DOHH2 (cell line): ENCODE measurements around the gene PCLO.

Experiments used
- H3F3A ChIP-seq: fragments of 200-600 bp; sonication (generic), shearing (Covaris generic); 2 replicates; pipeline ENCODE4 v1.6.0; 2016; ENCODE audit warnings: antibody characterized with exemption, mild to moderate bottlenecking; ENCODE audit not compliant: control insufficient read depth, insufficient read depth
- H3K27ac ChIP-seq: fragments of 200-600 bp; sonication (generic); 2 replicates; pipeline ENCODE4 v1.5.1; 2014; ENCODE audit warnings: low read depth, mild to moderate bottlenecking, low read length, moderate library complexity
- H3K27me3 ChIP-seq: fragments of 200-600 bp; sonication (generic); 2 replicates; pipeline ENCODE4 v1.6.1; 2014; ENCODE audit warnings: mild to moderate bottlenecking, low read length, mixed read lengths; ENCODE audit not compliant: control insufficient read depth
- H3K36me3 ChIP-seq: fragments of 200-600 bp; sonication (generic); 2 replicates; pipeline ENCODE4 v1.6.1; 2014; ENCODE audit warnings: mild to moderate bottlenecking, low read length, moderate library complexity, mixed read lengths; ENCODE audit not compliant: control insufficient read depth
- H3K4me1 ChIP-seq: fragments of 200-600 bp; sonication (generic); 2 replicates; pipeline ENCODE4 v1.6.1; 2014; ENCODE audit warnings: mild to moderate bottlenecking, low read length, mixed read lengths; ENCODE audit not compliant: control insufficient read depth
- H3K4me2 ChIP-seq: fragments of 200-600 bp; sonication (generic); 2 replicates; pipeline ENCODE4 v1.6.0; 2014; ENCODE audit warnings: mild to moderate bottlenecking, low read length, moderate library complexity
- H3K4me3 ChIP-seq: fragments of 200-600 bp; sonication (generic); 2 replicates; pipeline ENCODE4 v1.5.1; 2014; ENCODE audit warnings: mild to moderate bottlenecking, low read length, mixed read lengths
- H3K79me2 ChIP-seq: fragments of 200-600 bp; sonication (generic); 2 replicates; pipeline ENCODE4 v1.6.1; 2014; ENCODE audit warnings: mild to moderate bottlenecking, low read length, mixed read lengths; ENCODE audit not compliant: control insufficient read depth
- H3K9me2 ChIP-seq: fragments of 200-600 bp; sonication (generic); replicated peaks from 2 replicates; pipeline ENCODE4 v1.6.1; 2014; ENCODE audit warnings: mild to moderate bottlenecking, low read length, mixed read lengths; ENCODE audit not compliant: control insufficient read depth
- H3K9me3 ChIP-seq: fragments of 200-600 bp; sonication (generic); 2 replicates; pipeline ENCODE4 v1.6.1; 2014; ENCODE audit warnings: antibody characterized with exemption, low read length, mixed read lengths; ENCODE audit not compliant: control insufficient read depth, insufficient read depth
- H4K20me1 ChIP-seq: fragments of 200-600 bp; sonication (generic); 2 replicates; pipeline ENCODE4 v1.6.0; 2014; ENCODE audit warnings: low read depth, mild to moderate bottlenecking, antibody characterized with exemption, low read length, moderate library complexity; ENCODE audit not compliant: control insufficient read depth, insufficient read depth
- EZH2phosphoT487 ChIP-seq: fragments of 200-600 bp; sonication (generic); IDR thresholded peaks from 2 replicates; pipeline ENCODE4 v1.6.1; 2017; ENCODE audit warnings: borderline replicate concordance, mild to moderate bottlenecking, antibody characterized with exemption, low read length, moderate library complexity, mixed read lengths
- TF ChIP-seq, protein P1 (sequence below): fragments of 200-600 bp; sonication (generic); IDR thresholded peaks from one replicate; pipeline ENCODE4 v1.5.1; 2014; ENCODE audit warnings: antibody characterized with exemption, mild to moderate bottlenecking, low read depth, low read length; ENCODE audit not compliant: poor library complexity, severe bottlenecking

PCLO gene

DNA sequence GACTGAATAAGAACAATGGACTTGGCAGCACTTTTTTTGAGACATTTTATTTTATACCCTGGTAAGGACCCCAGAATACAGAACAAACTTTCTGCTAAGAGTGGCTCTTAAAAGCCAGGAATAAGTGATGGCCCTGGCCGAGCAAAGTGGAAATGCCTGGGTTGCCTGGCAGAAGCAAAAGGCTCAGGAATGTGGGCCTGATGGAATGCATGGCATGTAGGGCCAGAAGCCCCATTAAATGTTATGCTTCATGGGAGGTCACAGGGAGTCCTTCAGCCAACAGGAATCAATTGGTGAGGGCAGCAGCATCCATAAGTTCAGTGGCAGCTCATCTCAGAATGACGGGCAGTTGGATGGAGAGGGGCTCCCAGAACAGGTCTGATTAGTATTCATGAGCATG is 417.6 kb downstream of the PCLO start:
- no peak overlapping the region for H3K27ac ChIP-seq
- no peak for TF ChIP-seq EZH2phosphoT487
- TF ChIP-seq, protein P1, sequence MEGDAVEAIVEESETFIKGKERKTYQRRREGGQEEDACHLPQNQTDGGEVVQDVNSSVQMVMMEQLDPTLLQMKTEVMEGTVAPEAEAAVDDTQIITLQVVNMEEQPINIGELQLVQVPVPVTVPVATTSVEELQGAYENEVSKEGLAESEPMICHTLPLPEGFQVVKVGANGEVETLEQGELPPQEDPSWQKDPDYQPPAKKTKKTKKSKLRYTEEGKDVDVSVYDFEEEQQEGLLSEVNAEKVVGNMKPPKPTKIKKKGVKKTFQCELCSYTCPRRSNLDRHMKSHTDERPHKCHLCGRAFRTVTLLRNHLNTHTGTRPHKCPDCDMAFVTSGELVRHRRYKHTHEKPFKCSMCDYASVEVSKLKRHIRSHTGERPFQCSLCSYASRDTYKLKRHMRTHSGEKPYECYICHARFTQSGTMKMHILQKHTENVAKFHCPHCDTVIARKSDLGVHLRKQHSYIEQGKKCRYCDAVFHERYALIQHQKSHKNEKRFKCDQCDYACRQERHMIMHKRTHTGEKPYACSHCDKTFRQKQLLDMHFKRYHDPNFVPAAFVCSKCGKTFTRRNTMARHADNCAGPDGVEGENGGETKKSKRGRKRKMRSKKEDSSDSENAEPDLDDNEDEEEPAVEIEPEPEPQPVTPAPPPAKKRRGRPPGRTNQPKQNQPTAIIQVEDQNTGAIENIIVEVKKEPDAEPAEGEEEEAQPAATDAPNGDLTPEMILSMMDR: no peak
- H3K4me2 ChIP-seq: no peak overlapping the region

DNA sequence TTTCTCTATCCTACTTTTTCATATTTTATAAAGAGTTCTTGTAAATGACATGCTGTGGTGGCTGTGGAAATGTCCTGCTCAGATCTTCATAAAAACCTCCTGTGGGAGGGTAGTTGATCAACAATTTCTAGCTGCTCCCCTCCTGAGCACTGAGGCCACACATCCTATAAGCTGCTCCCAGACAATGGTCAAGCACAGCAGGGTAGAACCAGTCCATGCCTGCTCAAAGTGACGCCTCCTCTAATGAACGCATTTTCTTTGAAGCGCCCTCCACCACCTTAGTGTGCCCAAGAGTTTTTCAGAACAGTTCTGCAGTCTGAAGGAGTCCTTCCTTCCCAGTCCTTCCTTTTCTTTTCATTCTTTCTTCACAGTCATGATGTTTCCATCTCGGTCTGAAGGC is 420.5 kb downstream of the PCLO start:
- Histone ChIP-seq H3K4me2 (no peak overlapping the region), H3F3A (no peaks in the 10 kb centered on the region), H3K9me3 (no peaks in the 10 kb centered on the region), H3K4me1 (no peaks in the 10 kb centered on the region), H3K4me3 (no peak overlapping the region), H3K9me2 (no peaks in the 10 kb centered on the region), H3K79me2 (no peaks in the 10 kb centered on the region), H3K27ac (no peak overlapping the region), H3K36me3 (no peaks in the 10 kb centered on the region), H3K27me3 (no peaks in the 10 kb centered on the region), H4K20me1 (no peaks in the 10 kb centered on the region)
- TF ChIP-seq, protein P1: no peak
- no peak for TF ChIP-seq EZH2phosphoT487

More for the DNA sequence above, 417.6 kb downstream of the PCLO start:
- no peaks in the 10 kb centered on the region for H3K9me3 ChIP-seq
- H3K36me3 ChIP-seq: no peaks in the 10 kb centered on the region
- H4K20me1 ChIP-seq: no peaks in the 10 kb centered on the region
- H3K79me2 ChIP-seq: no peaks in the 10 kb centered on the region
- H3K27me3 ChIP-seq: no peaks in the 10 kb centered on the region
- no peaks in the 10 kb centered on the region for H3K4me1 ChIP-seq
- no peak overlapping the region for H3K4me3 ChIP-seq
- H3F3A ChIP-seq: no peaks in the 10 kb centered on the region
- no peaks in the 10 kb centered on the region for H3K9me2 ChIP-seq

DNA sequence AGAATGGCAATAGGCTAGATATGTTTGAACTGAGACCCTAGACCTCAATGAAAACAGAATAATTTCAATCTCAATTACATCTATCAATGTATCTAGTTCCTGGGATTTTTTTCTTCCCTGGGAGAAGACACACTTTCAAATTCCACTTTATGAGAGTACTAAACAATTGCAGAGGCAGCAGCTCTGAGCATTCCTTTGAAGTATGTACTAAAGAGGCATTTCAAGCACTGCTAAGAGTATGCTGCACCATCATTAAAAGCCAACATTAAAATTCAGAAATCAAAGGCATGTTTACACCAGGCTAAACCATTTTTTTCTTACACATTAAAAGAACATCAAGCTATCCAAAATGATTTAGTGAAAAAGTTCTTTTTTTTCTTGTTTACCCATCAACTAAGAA is 421.2 kb downstream of the PCLO start:
- Histone ChIP-seq H3K4me2 (no peak overlapping the region), H4K20me1 (no peaks in the 10 kb centered on the region)

More for the DNA sequence above, 421.2 kb downstream of the PCLO start:
- H3K27ac ChIP-seq: no peak overlapping the region
- no peaks in the 10 kb centered on the region for H3K9me2 ChIP-seq
- H3F3A ChIP-seq: no peaks in the 10 kb centered on the region
- H3K9me3 ChIP-seq: no peaks in the 10 kb centered on the region
- H3K4me3 ChIP-seq: no peak overlapping the region
- no peaks in the 10 kb centered on the region for H3K79me2 ChIP-seq
- H3K4me1 ChIP-seq: no peaks in the 10 kb centered on the region
- no peaks in the 10 kb centered on the region for H3K27me3 ChIP-seq
- H3K36me3 ChIP-seq: no peaks in the 10 kb centered on the region
- no peak for TF ChIP-seq EZH2phosphoT487
- TF ChIP-seq, protein P1: no peak
